Measurements from ENCODE around the gene MPO. TPM values are rescaled to one million over a fixed set of nuclear protein-coding genes. Genes with fewer than 3 reads are reported as not detected.

The MPO gene
- total RNA-seq, 4 donors from 2014 or later, result not detected

GRCh38 chr17:58270476-58271215, 10.1 kb downstream of the MPO start:
- no peaks in the 10 kb centered on the region for H3K9me3 ChIP-seq
- H3K4me3 ChIP-seq, result no peak overlapping the region
- TF ChIP-seq CTCF (IDR thresholded peaks at IDR 0.05), result no peak
- TF ChIP-seq EP300 (IDR thresholded peaks at IDR 0.05), result no peak
- TF ChIP-seq POLR2AphosphoS5 (IDR thresholded peaks at IDR 0.05), result no peak
- no peak for TF ChIP-seq POLR2A (IDR thresholded peaks at IDR 0.05)
- H3K27me3 ChIP-seq, result peaks cover 11% of the 10 kb centered on the region
- DNase-seq (ENCODE audit: low spot score in 2 of 2), result no peak
- H3K27ac ChIP-seq, result no peak overlapping the region
- H3K36me3 ChIP-seq, result no peaks in the 10 kb centered on the region
- H3K4me1 ChIP-seq, result no peaks in the 10 kb centered on the region
- 81% methylated on average over 14 of the region's 15 CpGs for WGBS

- no peak for DNase-seq (ENCODE audit: low spot score in 2 of 2)
- Histone ChIP-seq H3K27ac (no peak overlapping the region), H3K4me1 (no peaks in the 10 kb centered on the region), H3K36me3 (no peaks in the 10 kb centered on the region), H3K4me3 (no peak overlapping the region), H3K27me3 (peaks cover 20% of the 10 kb centered on the region), H3K9me3 (no peaks in the 10 kb centered on the region)
- TF ChIP-seq EP300 (IDR thresholded peaks at IDR 0.05) (no peak), POLR2AphosphoS5 (IDR thresholded peaks at IDR 0.05) (no peak), CTCF (IDR thresholded peaks at IDR 0.05) (no peak), POLR2A (IDR thresholded peaks at IDR 0.05) (no peak)
- 83% methylated on average over 9 of the region's 9 CpGs for WGBS
Observed at GRCh38 chr17:58269557-58270291, 11.0 kb downstream of the MPO start.

GRCh38 chr17:58268774-58269556, 11.8 kb downstream of the MPO start:
- no peak for DNase-seq (ENCODE audit: low spot score in 2 of 2)
- Histone ChIP-seq H3K4me3 (no peak overlapping the region), H3K36me3 (no peaks in the 10 kb centered on the region), H3K9me3 (no peaks in the 10 kb centered on the region), H3K27ac (no peak overlapping the region), H3K27me3 (peaks cover 26% of the 10 kb centered on the region), H3K4me1 (no peaks in the 10 kb centered on the region)
- WGBS, result 79% methylated on average over 6 of the region's 6 CpGs
- TF ChIP-seq CTCF (IDR thresholded peaks at IDR 0.05) (no peak), POLR2AphosphoS5 (IDR thresholded peaks at IDR 0.05) (no peak), POLR2A (IDR thresholded peaks at IDR 0.05) (no peak), EP300 (IDR thresholded peaks at IDR 0.05) (no peak)

GRCh38 chr17:58268326-58268725, 12.4 kb downstream of the MPO start:
- H3K9me3 ChIP-seq, result no peaks in the 10 kb centered on the region
- 86% methylated on average over 12 of the region's 12 CpGs for WGBS
- DNase-seq (ENCODE audit: low spot score in 2 of 2), result no peak

More at GRCh38 chr17:58268326-58268725, 12.4 kb downstream of the MPO start:
- Histone ChIP-seq H3K36me3 (no peaks in the 10 kb centered on the region), H3K27ac (no peak overlapping the region), H3K27me3 (peaks cover 32% of the 10 kb centered on the region), H3K4me1 (no peaks in the 10 kb centered on the region), H3K4me3 (no peak overlapping the region)
- TF ChIP-seq POLR2A (IDR thresholded peaks at IDR 0.05) (no peak), CTCF (IDR thresholded peaks at IDR 0.05) (no peak), EP300 (IDR thresholded peaks at IDR 0.05) (no peak), POLR2AphosphoS5 (IDR thresholded peaks at IDR 0.05) (no peak)
